ENCODE measurements around the gene RPS6KA2.

GRCh38 chr6:166604328-166604727, 22.7 kb downstream of the RPS6KA2 start:
- no peak for TF ChIP-seq CTCF (IDR thresholded peaks at IDR 0.05)
- no peak for TF ChIP-seq POLR2A (IDR thresholded peaks at IDR 0.05)
